HG02642 (cell line): ENCODE results near the gene CCDC192.
"Not testable (repeated sequence)": the region's sequence is repeated elsewhere in the genome, so short reads cannot be mapped to it uniquely, and the experiment has no call there.

Source experiments
- ATAC-seq: cut with Tn5 transposase; IDR thresholded peaks from one replicate; pipeline ENCODE4 v1.9.1; 2021; ENCODE audit warnings: mild to moderate bottlenecking; ENCODE audit not compliant: unreplicated experiment, poor library complexity

CCDC192 gene

DNA sequence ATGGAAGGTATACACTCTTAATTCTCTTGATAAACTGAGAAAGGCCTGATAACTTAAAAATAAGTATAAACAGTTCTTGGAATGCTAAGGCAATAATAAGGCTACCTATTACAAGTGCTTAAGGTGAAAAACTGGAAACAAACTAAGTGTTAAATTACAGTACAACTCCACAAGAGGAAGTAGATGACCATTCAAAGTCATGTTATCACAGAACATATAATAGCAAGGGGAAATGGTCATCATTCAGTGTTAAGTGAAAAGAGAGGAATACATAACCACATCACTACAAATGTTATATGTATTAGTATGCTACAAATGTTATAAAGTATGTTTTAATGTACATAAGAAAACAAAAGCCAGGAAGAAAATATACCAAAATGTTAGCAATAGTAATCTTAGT lies 135.9 kb downstream of the CCDC192 start:
- ATAC-seq, result no peak

DNA sequence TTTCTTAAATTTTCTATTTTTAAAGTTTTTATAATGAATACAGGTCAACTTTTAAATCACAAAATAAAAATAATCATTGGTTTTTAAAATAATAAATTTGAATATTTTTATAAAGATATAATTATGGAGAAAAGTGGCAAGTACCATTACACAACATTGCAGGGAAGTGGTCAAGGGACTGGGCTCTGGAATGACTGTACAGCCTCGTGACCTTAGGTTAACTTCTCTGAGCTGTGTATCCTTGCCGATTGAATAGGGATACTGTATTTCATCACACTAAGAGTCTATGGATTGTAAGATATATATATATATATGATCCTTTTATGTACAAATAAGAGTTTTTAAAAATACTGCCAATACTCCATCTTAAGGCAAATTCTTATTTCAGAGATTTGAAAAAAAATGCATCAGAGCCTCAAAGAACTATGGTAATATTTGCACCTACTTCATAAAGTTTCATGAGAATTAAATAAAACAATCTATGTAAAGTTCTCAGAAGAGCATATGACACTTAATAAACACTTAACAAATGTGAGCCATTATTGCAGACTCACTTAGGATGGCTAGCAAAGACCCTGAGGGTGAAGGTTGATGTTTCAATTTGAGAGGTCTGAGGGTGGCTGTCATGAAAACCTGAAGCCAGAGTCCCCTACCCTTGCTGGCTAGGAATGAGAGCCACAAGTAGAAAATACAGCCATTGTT lies 136.5 kb downstream of the CCDC192 start:
- peak; percentile 58 for ATAC-seq

DNA sequence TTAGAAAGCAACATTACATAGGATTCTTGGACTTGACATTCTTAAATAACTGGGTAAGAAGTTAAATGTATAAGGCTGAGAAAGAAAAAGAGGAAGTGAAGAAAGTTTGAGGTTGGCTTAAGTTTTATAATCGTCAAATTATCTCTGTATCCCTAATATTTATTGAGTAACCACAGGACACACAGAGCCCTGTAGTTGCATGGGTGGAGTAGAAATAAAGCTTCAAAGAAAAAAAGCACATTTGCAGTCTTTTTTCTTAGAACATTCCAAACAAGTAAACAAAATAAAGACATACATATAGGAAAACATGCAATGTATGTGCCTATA lies 137.0 kb downstream of the CCDC192 start:
- peak; percentile 65 for ATAC-seq

DNA sequence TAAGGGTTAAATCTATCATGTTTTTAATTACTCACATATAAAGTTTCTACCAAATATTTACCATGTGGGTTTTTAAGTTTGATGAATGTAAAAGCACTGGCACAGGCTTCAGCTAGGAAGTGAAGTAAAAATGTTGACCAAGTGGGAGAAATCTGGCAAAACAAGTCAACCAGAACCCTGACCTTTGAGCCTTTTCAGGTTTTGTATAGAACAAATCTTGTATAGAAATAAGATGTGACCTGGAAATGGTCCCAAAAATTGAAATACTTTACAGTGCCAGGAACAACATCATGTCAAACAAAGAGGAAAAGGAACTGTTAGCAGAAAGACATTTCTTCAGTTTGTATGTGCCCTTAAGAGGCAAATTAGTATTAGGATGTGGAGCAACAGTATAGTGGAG lies 137.6 kb downstream of the CCDC192 start:
- ATAC-seq, result no peak

DNA sequence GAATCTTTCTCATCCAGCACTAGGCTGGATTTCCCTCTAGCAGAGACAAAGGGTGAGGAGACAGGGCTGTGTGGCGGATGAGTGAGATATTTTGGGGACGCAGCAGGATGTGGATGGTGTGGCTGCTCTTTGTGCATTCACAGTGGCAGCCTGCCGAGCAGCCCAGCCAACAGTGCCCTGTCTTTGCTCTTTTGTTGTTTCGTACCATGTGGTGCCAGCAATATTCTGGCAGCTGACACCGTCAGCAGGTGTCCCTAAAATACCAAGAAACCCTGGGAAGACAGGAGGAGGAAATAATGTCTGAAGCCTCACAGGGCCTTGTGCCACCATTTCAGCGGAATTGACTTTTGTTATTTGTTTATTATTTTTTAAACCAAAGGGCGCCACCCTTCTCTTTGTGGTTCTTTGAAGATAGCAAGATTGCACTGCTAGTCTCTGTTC lies 141.4 kb downstream of the CCDC192 start:
- no peak for ATAC-seq

DNA sequence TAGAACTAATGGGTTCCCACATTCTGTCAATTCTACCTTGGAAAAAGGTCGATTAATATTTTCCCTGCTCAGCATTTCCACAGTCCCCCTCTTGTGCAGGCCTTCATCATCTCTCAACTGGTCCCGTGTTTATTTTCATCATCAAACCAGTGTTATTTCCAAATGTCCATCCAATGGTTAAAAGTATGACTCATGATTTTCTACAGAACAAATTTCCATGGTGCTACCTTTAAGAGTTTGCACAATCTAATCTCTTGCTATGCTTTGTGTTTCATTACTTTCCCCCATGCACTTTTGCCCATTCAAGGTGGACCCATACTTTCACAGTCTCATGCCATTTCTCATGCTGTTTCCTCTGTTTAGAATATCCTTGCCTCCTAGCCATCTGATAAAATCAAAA lies 143.7 kb downstream of the CCDC192 start:
- no peak for ATAC-seq

DNA sequence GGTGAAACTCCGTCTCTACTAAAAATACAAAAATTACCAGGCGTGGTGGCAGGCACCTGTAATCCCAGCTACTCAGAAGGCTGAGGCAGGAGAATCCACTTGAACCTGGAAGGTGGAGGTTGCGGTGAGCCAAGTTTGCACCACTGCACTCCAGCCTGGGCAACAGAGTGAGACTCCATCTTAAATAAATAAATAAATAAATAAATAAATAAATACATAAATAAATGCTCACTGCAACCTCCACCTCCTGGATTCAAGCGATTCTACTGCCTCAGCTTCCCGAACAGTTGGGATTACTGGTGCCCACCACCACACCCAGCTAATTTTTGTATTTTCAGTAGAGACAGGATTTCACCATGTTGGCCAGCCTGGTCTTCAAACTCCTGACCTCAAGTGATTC lies 144.4 kb downstream of the CCDC192 start:
- not testable (repeated sequence) for ATAC-seq

DNA sequence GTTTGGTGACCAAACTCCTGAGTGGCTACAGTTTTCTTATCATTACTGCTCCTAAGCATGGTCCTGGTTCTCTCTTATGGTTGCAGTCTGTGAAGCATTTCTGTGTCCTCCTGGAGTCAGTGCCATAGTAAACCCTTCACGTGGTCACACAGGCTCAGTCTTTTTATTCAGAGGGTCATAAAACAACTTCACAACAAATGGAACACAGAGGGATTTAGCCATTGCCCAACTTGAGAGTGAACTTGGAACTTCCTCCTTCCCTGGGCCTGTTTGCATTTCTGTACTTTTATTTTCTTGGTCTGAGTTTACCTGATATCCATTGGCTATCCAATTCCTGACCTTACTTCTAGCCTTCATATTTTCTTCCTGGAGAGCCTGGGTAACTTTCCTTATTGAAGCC lies 144.9 kb downstream of the CCDC192 start:
- ATAC-seq, result no peak

DNA sequence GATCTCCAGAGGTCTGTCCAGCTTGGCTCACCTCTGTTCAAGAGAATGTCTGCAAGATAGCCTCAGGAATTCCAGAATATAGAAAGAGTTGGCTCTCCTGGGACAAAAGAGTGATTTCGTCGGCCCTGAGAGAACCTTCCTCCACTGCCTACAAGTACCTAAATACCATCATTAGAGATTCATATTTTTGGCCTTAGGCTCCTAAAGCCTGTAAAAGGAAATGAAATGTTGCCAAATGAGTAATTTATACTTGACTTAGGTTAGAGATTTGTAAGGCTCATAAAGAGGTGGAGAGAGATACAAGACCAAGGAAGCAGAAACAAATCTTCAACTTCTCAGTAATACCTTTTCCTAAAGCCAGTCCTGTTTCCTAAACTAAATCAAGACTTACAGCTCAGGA lies 146.2 kb downstream of the CCDC192 start:
- no peak for ATAC-seq

DNA sequence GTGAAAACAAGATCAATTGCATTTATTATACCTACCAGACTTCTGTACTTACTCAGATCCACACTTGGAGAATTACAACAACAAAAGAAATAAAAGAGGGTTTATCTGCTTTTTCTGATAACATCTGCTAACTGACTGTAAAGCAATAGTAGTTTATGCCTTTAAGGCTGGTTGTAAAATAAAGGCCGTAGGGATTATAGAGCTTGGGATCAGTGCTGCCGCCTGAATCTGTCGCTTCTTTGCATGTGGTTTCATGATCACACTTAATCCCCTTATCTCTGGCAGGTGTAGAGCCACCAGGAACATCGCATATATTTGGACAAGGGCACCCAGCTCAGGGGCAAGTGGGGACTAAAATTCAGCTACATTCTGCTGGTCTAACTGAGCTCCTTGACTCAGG lies 146.7 kb downstream of the CCDC192 start:
- no peak for ATAC-seq

DNA sequence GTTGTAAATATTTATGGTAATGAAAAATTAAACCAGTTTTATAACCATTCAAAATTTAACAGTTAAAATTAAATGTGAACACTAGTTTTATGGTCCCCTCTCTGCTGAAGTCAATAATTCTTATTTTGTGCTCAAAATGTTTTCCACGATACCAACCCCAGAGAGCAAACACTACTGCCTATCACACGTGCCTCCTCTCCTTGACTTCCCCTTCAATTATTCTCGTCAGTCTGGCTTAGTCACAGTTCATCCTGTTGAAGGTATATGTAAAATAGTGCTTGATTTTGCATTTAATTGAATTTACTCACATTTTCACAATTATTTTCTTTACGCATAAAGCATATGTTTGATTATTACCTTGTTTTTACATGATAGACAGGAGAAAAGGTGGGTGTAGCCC lies 148.8 kb downstream of the CCDC192 start:
- no peak for ATAC-seq

DNA sequence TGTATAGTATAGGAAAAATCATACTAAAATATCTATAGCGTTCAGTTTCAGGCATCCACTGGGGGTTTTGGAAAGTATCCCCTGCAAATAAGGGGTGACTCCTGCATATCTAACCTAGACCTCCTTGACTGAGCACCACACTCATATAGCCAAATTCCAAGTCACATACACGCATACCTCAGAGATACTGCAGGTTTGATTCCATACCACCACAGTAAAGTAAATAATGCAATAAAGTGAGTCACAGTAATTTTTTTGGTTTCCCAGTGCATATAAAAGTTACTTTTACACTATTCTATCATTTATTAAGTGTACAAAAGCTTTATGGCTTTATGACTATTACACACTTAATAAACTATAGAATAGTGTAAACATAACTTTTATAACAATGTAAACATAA lies 151.3 kb downstream of the CCDC192 start:
- no peak for ATAC-seq

DNA sequence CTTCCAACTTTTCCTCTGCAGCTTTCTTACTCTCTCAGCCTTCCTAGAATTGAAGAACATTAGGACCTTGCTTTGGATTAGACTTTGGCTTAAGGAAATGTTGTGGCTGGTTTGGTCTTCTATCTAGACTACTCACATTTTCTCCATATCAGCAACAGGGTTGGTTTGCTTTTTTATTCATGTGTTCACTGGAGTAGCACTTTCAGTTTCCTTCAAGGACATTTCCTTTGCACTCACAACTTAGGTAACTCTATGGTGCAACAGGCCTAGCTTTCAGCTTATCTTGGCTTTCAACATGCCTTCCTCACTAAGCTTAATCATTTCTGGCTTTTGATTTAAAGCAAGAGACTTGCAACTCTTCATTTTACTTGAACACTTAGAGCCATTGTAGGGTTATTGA lies 153.1 kb downstream of the CCDC192 start:
- ATAC-seq, result peak; percentile 77

DNA sequence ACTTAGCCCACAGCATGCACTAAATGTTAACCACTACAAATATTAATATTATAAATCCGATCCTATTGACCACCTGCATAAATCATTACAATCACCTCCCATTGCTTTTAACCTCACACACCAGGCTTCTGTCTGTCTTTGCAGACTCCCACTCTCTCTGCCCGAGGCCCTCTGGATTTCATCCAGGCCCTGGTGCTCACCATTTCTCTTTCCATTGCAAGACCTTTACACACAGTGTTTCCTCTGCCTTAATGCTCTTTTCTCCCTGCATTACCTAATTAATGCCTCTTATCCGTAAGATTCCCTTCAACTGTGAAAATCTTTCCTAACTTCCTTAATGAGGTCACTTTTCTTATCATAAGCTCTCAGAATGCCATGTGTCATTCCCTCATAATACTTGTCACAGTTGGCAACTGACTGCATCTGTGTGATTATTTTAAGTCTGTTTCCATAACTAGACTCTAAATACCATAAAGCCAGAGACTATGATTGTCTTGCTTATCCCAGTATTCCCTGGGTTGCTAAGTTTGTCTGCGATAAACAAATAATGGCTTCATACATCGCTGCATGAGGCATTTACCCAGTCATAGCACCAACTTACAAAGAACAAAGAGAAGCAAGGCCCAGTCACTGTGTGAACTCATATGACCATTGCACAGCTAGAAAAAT lies 155.1 kb downstream of the CCDC192 start:
- ATAC-seq, result no peak

DNA sequence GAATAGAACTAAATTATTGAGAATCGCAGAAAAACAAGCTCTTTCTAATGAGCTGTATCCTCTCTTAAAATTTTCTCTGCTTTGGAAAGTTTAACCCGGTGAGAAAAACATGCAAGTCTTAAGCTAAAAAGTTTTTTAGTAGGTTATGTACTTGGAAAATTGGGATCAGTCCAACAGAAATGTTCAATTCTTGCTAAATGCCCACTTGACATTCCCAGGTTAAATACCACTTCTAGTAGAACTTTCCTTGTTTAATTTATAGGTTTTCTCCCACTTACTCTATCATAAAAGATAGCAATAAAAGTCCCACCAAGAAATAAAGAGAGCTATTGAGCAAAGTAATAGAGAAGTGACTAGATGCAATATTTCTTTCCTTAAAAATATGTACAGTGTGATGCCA lies 157.1 kb downstream of the CCDC192 start:
- no peak for ATAC-seq

DNA sequence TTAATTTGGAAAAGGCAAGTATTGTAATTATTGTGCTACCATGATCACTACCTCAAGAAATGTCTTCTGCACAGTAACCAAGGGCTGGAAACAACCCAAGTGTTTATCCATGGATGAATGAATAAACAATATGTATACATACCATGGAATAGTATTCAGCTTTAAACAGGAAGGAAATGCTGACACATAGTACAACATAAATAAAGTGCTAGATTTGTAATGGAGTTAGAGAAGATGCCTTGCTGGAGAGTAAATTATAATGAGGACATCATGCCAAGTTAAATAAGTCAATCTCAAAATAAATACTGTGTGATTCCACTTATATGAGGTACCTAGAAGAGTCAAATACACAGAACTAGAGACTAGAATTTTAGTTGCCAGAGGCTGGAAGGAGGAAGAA lies 160.0 kb downstream of the CCDC192 start:
- ATAC-seq, result no peak

DNA sequence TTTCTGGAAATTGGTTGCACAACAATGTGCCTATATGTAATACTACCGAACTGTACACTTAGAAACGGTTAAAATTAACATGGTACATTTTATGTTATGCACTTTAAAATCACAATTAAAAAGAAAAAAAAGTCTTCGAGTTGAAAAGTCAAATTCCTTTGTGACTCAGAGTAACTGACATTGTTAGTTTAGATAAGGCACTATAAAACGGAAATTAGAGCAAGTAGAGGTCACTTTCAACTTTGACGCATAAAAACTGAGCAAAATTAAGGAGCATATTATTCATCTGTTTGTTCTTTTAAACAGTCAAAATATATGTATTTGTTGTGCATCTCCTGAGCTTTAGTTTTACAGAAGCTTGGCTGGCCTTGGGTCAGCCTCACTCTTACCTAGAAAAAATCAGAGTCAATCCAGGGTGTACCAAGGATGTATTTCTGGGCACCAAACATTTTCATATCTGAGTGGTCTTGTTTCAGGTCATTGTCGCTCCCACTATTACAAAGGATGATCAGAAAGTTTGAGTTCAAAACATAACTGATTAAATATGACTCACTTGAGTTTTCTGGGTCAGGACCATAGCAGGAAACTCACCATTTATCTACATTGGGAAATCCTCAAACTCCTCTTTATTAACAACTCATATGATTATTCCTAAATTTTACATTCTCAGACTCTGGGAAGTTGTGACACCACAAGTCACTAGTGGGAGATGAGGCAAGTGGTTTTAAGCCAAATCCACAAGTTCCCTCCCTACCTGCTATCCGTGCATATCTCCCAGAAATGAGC lies 160.6 kb downstream of the CCDC192 start:
- no peak for ATAC-seq

DNA sequence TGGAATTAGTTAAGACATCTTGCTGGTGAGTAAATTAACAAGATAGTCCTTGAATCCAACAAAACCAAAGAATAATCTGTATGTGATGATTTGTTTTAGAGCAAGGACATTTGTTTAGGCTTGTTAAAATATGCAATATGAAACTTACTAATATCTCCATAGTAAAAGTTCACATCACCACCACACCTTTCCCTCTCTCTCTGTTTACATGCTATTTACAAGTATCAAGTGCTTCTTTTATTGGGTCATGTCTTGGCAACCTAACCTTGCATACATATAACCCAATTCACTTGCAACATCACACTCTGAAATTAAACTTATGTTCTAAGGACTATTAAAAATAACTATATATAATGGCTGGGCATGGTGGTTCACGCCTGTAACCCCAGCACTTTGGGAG lies 161.3 kb downstream of the CCDC192 start:
- no peak for ATAC-seq

DNA sequence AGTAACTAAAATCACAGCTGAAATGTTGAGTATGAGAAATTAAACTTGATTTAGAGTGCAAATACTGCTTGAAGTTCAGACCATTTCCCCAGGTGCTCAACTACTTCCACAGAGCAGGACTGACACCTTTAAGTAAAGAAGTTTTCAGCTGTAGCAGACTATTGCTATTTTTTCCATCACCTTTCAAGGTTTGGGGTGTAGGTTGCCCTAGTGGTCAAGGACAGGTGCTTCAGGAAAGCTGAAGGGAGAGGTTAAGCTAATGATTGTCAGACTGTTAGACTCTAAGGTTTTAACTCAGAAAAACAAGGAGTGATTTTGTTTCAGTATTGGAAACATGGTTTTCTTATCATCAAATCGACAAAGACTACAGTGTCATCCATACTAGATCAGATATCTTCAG lies 162.1 kb downstream of the CCDC192 start:
- peak; percentile 57 for ATAC-seq

DNA sequence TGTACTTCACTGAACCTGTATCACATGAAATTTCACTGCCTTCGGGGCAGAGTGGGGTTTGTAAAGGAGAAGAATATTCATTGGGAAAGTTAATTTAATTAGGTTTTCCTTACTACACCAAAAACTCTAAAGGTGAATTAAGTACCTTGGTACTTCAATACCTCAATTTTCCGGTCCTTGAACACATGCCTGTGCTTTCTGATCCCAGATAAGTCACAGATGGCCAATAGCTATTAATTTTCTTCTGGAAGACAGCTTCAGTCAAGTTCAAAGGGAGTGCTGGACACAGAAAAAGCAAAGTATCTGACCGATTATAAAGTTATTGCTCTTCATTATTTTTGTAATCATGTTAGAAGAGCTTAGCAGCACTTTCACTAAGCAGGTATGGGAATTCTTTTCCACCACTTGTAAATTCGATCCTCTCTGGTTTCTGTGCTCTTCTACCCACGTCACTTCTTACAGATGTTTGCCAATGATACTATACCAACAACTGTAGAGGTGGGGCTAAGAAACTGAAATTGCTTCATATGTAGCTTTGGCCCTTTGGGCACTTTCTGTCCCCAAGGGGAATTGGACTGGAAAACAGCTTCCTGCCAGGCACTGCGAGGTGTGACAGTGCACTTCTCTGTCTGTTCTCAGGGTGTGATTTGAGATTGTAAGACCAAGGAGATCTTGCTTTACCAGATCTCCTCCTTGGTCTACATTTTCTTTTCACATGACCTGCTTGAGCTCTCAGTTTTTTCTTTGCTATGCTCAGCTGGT lies 164.0 kb downstream of the CCDC192 start:
- peak; percentile 64 for ATAC-seq

DNA sequence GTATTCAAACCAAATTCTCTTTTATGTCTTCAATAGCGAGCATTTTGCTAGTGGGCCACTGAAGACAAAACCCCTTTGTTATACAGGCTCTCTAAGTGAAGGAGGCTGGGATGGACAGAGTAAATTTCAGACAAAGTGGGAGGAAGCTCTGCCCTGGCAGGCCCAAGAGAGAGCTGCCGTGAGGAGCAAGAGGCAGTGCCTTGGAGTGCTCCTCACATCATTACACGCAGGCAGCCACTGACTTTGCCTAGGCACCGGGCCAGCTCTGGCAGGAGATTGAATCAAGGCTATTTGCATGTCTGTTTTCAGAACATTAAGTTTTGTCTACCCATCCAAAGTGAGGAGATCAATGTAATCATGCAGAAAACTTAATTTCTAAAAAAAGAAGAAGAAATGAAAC lies 167.7 kb downstream of the CCDC192 start:
- peak; percentile 59 for ATAC-seq
